ENCODE measurements around the gene RAB29. TPM values are rescaled to one million over a fixed set of nuclear protein-coding genes. Genes with fewer than 3 reads are reported as not detected.
"Not testable (repeated sequence)": the region's sequence is repeated elsewhere in the genome, so short reads cannot be mapped to it uniquely, and the experiment has no call there.

Gene RAB29, protein sequence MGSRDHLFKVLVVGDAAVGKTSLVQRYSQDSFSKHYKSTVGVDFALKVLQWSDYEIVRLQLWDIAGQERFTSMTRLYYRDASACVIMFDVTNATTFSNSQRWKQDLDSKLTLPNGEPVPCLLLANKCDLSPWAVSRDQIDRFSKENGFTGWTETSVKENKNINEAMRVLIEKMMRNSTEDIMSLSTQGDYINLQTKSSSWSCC
- total RNA-seq (2014; rRNA removed; shearing (Covaris generic)) = 18.6 and 20.9 TPM in 2 replicates

DNA sequence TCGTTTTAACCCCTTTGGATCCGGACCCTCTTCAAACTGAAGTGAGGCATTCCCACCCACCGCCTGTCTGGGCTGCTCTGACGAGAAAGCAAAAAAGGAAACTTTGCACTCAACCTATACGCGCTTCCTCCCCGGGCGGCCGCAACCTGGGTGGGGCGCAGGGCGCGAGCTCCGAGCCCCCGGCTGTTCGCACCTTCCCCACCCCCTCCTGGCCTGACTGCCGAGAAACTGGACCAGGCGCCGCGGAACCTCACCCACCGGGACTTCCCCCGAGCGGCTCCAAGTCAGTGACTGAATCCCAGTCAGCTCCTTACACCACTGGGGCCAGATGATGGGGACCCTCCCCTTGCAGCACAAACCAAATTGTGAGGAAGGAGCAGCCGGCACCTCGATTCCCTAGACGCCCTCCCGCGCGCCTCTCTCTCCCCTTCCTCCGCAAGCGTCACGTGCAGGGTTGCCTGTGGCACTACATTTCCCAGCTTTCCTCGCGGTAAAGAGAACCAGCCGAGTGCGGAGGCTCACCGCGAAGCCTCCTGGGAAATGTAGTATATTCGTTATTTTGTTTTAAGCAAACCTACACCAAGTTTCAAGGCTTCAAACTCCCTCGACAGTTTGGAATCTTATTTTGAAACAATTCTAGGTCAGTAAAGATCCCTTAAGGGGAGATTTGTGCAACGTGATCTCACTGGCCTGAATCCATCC, at the start of gene RAB29:
Gene RAB29, minus strand, starts transcription at position 468 of the 702 bp plus-strand sequence. CDS start 526 bp downstream, outside the sequence.
- Histone ChIP-seq H3K4me3 (peak within 1 kb of the TSS; percentile 79), H3K27me3 (no peaks in the 10 kb centered on the region), H3K36me3 (no peaks in the 10 kb centered on the region), H3K27ac (peak within 1 kb of the TSS; percentile 34), H3K9me3 (replicated peaks) (peaks cover 5% of the 10 kb centered on the region), H3K4me1 (peaks cover 3% of the 10 kb centered on the region)
- DNase-seq = peak; percentile 89 to 93

DNA sequence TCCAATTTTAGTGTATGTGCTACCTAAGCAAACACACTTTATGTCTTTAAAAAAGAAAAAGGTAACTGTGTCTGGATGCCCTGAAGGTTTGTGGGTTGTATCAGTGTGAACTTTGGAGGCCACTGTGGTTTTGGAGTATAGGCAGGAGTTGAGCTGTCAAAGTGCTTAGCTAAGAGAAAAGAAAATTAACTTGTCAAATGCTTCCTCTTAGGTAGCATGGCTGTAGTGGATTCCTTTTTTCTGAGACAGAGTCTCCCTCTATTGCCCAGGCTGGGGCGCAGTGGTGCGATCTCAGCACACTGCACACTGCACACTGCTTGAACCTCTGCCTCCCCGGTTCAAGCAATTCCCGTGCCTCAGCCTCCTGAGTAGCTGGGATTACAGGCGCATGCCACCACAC, 48.9 kb upstream of the RAB29 start:
- no peak for DNase-seq
- Histone ChIP-seq H3K27ac (no peak overlapping the region), H3K9me3 (replicated peaks) (peaks cover 11% of the 10 kb centered on the region), H3K4me1 (no peaks in the 10 kb centered on the region), H3K27me3 (no peaks in the 10 kb centered on the region), H3K36me3 (no peaks in the 10 kb centered on the region), H3K4me3 (no peak overlapping the region)

DNA sequence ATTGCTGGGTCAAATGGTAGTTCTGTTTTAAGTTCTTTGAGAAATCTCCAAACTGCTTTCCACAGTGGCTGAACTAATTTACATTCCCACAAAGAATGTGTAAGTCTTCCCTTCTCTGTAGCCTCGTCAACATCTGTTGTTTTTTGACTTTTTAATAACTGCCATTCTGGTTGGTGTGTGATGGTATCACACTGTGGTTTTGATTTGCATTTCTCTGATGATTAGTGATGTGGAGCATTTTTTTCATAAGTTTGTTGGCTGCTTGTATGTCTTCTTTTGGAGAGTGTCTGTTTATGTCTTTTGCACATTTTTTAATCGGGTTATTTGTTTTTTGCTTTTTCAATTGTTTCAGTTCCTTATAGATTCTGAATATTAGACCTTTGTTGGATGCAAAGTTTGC, 48.0 kb upstream of the RAB29 start:
- not testable (repeated sequence) for H3K27me3 ChIP-seq, H3K36me3 ChIP-seq, H3K27ac ChIP-seq, H3K4me3 ChIP-seq, H3K4me1 ChIP-seq, DNase-seq
- peaks cover 11% of the 10 kb centered on the region for H3K9me3 ChIP-seq (replicated peaks)

DNA sequence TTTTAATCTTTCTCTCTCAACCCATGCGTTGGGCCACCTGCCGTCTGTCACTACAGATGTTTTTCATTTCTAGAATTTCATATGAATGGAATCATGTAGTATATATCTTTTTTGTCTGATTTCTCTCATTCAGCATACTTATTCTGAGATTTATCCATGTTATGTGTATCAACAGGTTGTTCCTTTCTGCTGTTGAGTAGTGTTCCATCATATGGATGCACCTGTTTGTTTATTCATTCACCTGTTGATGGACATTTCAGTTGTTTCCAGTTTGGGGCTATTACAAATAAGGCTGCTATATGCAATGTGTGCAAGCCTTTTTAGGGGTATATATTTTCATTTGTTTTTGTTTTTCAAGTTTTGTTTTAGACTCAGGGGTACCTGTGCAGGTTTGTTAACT, 47.1 kb upstream of the RAB29 start:
- no peaks in the 10 kb centered on the region for H3K36me3 ChIP-seq
- no peak overlapping the region for H3K27ac ChIP-seq
- no peaks in the 10 kb centered on the region for H3K4me1 ChIP-seq
- H3K4me3 ChIP-seq = no peak overlapping the region
- H3K9me3 ChIP-seq (replicated peaks) = peaks cover 11% of the 10 kb centered on the region
- no peak for DNase-seq
- no peaks in the 10 kb centered on the region for H3K27me3 ChIP-seq

DNA sequence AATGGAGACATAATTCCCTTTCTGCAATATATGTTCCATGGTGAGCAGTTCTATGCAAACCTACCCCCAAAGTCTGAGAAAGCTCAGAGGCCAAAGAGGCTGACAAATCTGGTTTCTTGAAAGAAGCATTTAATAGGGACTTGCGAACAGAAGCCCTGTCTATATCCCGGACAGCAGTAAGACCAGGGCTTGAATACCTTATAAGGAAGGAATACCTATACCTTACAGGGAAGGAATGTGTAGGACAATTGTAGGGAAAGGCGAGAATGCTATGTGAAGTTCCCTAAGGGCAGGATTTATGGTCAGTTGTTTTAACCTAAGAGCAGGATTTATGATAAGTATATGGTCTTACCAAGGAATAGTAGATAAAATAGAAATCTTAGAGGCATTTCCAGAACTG, 42.7 kb upstream of the RAB29 start:
- peaks cover under 1% of the 10 kb centered on the region; the same call in 1 of the 2 replicates for H3K9me3 ChIP-seq (replicated peaks)
- H3K4me1 ChIP-seq = no peaks in the 10 kb centered on the region
- no peak for DNase-seq
- H3K4me3 ChIP-seq = no peak overlapping the region
- H3K27me3 ChIP-seq = no peaks in the 10 kb centered on the region
- H3K36me3 ChIP-seq = no peaks in the 10 kb centered on the region
- no peak overlapping the region for H3K27ac ChIP-seq

DNA sequence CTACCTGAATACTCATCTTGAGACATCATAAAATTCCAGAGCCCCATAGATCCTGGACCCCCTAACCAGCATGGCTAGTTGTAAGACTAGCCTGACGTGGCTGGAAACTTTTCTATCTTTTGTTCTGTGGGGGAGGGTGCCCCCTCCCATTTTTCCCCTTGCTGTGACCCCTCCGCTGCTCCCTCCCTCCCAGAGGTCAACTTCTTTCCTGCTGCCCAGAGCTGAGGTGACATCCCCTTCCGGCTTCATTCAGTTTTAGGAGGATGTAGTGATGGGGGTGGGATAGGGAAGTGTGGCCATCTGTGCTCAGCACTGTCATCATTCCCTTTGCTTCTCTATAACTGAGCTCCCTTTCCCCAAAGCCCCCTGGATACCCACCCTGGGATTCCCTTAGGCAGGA, 42.1 kb upstream of the RAB29 start:
- no peaks in the 10 kb centered on the region for H3K9me3 ChIP-seq (replicated peaks)
- H3K27me3 ChIP-seq = no peaks in the 10 kb centered on the region
- DNase-seq = no peak
- H3K27ac ChIP-seq = no peak overlapping the region
- no peak overlapping the region for H3K4me3 ChIP-seq
- H3K4me1 ChIP-seq = no peaks in the 10 kb centered on the region
- no peaks in the 10 kb centered on the region for H3K36me3 ChIP-seq

DNA sequence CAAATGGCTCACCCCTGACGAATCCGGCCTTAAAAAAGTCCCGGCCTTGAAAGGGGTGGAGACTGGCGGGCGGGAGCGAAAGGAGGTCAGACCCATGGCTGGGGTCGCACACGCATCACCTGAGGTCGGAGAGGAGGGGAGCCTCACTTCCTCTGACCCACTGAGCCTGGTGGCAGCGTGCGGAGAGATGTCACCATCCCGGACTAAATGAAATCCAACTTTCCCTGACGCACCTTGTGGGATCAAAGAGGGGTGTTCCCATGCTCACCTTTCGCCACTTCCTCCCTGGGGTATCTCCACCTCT, 38.4 kb upstream of the RAB29 start:
- H3K27me3 ChIP-seq = no peaks in the 10 kb centered on the region
- peak overlapping the region; percentile 84 for H3K4me3 ChIP-seq
- peaks cover 19% of the 10 kb centered on the region for H3K36me3 ChIP-seq
- no peaks in the 10 kb centered on the region for H3K9me3 ChIP-seq (replicated peaks)
- H3K4me1 ChIP-seq = peaks cover 3% of the 10 kb centered on the region
- DNase-seq = peak in 1 of 2 experiments; percentile 67
- peak overlapping the region; percentile 78; the same call in 1 of the 2 replicates for H3K27ac ChIP-seq

DNA sequence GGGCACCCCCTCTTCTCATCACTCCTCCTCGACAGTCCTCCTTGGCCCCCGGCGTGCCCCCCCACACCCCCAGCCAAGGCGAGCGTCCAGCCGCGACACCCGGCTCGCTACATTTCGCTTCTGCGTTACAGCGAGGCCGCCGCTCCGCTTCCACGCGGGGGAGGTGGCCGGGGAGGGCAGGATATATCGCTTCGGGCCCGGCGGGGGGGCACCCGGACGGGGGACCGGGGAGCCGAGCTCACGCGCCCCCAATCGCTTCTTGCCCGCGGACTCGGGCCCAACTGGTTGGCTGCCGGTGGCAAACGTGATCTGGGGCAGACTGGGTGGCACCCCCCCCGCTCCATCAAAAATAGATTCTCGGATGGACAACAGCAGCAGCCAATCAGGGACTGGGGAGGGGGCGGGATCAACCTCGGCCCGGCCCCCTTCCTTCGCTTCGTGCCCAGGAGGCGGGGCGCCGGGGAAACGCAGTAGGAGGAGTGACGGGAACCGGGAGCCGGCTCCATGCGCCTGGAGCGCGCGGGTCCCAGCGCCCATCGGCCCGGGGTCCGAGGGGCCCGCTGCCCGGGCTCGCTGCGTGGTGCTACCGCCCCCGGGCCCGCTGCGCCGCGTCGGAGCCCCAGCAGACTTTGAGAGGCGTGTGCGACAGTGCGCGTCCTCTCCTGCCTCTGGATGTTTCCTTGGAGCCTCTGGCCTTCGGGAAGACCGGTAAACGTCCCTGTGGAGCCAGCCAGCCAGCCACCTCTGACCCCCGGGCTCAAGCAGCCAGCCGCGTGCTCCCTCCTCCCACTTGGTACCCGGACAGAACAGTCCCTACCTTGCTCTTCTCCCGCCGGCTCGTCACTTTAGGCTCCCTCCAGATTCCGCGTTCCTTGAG, 37.8 kb upstream of the RAB29 start, which contains the start of gene SLC41A1:
Gene SLC41A1, minus strand, starts transcription at position 321 of the 877 bp plus-strand sequence. CDS start 2,757 bp downstream, outside the sequence.
- peak; percentile 93 to 97 for DNase-seq
- Histone ChIP-seq H3K4me3 (peak within 1 kb of the TSS; percentile 84), H3K9me3 (replicated peaks) (no peaks in the 10 kb centered on the region), H3K27me3 (no peaks in the 10 kb centered on the region), H3K27ac (peak within 1 kb of the TSS; percentile 78), H3K4me1 (peaks cover 3% of the 10 kb centered on the region), H3K36me3 (peaks cover 21% of the 10 kb centered on the region)

DNA sequence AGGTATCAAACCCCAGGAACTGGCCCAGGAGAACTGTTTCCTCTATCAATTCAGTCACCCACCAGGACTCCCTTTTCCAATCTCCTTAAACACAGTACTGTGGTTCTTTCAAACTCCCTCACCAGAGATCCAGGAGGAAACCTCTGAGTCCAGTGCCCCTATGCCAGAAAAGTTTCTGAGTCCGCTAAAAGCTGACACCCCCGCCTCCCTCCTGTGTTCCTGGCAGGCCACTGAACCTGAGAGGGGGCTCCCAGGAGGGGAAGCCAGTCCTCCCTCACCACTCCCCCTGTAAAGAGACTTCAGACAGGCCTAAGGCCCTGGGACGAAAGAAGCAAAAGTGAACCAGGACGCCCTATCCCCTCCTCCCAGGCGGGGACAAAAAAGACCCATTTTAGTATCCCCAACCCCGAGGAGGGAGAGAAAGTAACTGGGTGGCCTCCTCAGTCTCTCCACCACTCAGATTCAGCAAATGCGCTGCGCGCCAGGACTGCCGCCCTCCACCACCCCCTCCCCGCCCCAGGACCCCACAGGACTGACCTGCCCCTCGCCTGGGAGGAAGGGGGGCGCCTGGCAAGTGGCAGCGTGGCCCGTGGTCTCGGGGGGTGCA, 37.1 kb upstream of the RAB29 start:
- Histone ChIP-seq H3K27ac (peak overlapping the region; percentile 78), H3K4me3 (peak overlapping the region; percentile 84), H3K9me3 (replicated peaks) (no peaks in the 10 kb centered on the region), H3K27me3 (no peaks in the 10 kb centered on the region), H3K36me3 (peaks cover 21% of the 10 kb centered on the region), H3K4me1 (peaks cover 3% of the 10 kb centered on the region)
- DNase-seq = peak; percentile 58 to 70

DNA sequence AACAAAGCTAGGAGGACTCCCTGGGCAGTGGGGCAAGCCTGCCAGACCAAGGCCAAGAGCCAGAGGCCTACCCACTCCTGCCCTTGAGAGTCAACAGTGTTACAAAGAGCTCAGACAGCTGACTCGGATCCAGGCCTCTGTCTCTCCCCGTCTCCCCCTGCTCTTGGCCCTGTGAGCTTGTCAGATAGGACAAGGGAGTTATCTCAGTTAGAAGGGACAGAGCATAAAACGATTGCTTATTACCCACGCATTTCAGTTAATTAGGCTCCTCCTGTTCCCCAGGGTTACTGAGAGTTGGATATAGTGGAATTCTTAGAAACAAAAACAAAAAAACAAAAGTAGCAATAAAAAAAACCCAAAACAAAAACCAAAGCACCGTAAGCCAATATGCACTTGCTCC, 36.4 kb upstream of the RAB29 start:
- Histone ChIP-seq H3K27me3 (no peaks in the 10 kb centered on the region), H3K4me3 (peak overlapping the region; percentile 84), H3K36me3 (peaks cover 21% of the 10 kb centered on the region), H3K27ac (no peak overlapping the region), H3K4me1 (peaks cover 3% of the 10 kb centered on the region), H3K9me3 (replicated peaks) (no peaks in the 10 kb centered on the region)
- DNase-seq = peak; percentile 34 to 43

DNA sequence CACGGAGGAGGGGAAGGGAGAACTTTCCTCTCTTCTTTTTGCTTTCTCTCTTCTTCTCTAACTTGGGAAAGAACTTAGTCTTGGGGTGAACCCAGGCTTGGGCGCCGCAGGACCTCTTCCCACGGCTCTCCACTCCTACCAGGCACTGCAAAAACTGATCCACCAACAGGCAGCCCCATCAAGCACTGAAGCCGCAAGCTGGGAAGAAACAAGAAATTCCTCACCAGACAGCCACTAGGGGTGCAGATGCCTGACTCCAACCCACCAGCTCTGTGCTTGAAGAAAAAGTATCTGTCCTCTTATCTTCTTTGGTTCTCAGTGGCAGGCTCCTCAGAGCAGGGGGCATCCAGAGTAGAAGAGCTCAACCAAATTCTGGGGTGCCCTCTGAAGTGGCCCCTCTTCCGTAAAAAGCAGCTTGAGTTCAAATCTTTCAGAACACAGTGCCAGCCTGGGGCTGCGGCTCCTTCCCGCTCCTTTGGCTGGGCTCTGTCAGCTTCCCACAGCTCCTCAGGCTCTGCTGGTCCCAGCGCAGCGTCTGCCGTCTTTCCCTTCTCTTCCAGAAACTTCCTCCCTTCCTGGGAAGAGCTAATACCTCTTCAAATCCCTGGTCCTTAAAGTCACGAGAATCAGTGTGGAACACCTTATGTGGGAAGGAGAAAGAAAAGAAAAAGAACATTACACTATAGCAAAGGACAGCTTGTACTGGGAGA, 35.3 kb upstream of the RAB29 start:
- Histone ChIP-seq H3K27me3 (no peaks in the 10 kb centered on the region), H3K36me3 (peaks cover 21% of the 10 kb centered on the region), H3K9me3 (replicated peaks) (no peaks in the 10 kb centered on the region), H3K27ac (no peak overlapping the region), H3K4me3 (no peak overlapping the region), H3K4me1 (peaks cover 3% of the 10 kb centered on the region)
- no peak for DNase-seq

DNA sequence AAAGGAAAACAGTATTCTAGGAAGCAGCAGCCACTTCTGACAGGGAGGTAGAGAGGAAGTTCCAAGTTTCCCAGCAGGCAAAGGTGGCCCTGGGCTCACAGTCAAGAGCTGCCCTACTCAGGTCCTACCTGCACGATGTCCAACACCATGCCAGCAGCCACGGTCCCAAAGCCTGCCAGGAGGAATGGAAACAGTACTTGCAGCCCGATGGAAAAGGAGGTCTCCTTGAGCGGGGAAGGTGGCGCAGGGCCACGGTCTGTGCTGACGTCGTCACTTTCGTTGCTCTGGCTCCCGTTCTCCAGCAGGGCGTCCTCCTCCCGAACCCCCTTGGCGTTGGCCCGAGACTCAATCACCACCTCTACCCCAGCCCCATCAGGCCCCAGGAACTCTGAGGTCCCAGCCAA, 34.7 kb upstream of the RAB29 start:
- Histone ChIP-seq H3K4me3 (no peak overlapping the region), H3K27ac (no peak overlapping the region), H3K4me1 (peaks cover 3% of the 10 kb centered on the region)

DNA sequence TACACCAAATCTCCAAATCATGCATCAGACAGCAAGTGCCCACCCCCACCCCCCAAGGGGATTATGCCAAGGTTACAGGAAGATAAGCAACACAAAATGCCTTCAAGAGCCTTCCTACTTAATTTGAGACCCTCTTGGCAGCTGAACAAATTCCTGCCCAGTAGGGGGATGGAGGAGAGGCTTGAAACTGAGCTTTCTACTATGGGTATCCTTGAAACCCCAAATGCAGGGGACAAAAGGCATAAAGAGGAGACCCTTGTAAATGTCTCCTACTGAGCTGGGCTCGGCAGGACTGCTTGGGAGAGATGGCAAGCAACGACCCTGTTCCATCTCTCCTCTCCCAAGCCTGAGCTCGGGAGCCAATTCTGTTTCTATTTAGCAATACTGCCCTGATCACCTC, 34.2 kb upstream of the RAB29 start:
- H3K4me1 ChIP-seq = peaks cover 3% of the 10 kb centered on the region
- no peaks in the 10 kb centered on the region for H3K9me3 ChIP-seq (replicated peaks)
- peaks cover 21% of the 10 kb centered on the region for H3K36me3 ChIP-seq
- no peak for DNase-seq
- H3K27ac ChIP-seq = no peak overlapping the region
- no peaks in the 10 kb centered on the region for H3K27me3 ChIP-seq
- H3K4me3 ChIP-seq = no peak overlapping the region

More for the DNA sequence above, 34.7 kb upstream of the RAB29 start:
- no peaks in the 10 kb centered on the region for H3K9me3 ChIP-seq (replicated peaks)
- H3K36me3 ChIP-seq = peaks cover 21% of the 10 kb centered on the region
- H3K27me3 ChIP-seq = no peaks in the 10 kb centered on the region
- no peak for DNase-seq

DNA sequence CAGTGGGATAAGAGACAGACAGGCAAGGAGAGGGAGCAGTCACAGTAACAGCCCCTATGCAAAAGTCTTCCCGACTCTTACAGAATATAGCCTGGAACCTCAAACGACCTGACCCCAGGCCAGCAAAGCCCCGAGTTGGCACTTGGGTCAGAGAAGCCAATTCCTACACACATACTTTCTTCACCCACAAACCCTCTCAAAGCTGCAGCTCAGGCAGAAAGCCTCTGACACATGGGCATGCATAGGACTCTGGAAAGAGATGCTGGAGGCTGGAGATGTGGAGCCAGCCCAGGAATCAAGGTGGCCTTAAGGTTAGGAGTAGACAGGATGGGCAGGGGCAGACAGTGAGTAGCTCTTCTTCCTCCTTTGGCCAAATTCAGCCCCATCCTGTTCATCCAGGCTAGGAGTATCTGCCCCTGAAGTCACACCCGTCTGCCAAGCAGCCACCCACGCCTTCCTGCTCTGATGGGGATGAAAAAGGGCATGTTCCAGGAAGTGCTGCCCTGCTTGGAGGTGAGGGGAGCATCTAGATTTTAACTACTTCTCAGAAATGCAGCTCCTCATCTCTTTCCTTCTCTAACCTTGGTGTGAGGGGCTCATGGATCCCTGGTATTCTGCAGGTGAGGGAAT, 29.9 kb upstream of the RAB29 start:
- H3K27ac ChIP-seq = no peak overlapping the region
- H3K27me3 ChIP-seq = no peaks in the 10 kb centered on the region
- no peak overlapping the region for H3K4me3 ChIP-seq
- peaks cover 21% of the 10 kb centered on the region for H3K36me3 ChIP-seq
- no peak for DNase-seq
- no peaks in the 10 kb centered on the region for H3K9me3 ChIP-seq (replicated peaks)
- no peaks in the 10 kb centered on the region for H3K4me1 ChIP-seq
